Effector CD4-positive, alpha-beta T cell (primary cell): ENCODE measurements around the gene SPRR5.

Experiments used
- DNase-seq: peaks from one replicate; pipeline ENCODE4 v3.0.0-alpha.2; 2020

The SPRR5 gene

DNA sequence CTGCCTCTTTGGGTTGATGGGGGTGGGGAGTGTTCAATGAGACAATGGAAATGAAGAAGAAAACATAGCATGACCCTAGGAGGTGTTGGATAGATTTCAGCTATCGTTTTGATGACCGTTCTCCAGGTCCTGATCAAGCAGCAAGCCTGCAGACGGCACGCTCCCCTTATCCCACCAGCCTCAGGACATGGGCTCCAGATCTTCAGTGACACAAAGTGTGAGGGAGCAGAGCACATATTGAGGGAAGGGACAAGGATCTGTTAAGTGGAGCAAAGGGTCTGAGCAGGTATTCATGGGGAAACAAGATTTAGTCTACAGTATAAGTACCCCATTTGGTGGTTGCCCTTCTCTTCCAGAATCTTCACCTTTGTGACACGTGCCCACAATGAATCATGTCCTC, 4.7 kb downstream of the SPRR5 start:
- no peak for DNase-seq

DNA sequence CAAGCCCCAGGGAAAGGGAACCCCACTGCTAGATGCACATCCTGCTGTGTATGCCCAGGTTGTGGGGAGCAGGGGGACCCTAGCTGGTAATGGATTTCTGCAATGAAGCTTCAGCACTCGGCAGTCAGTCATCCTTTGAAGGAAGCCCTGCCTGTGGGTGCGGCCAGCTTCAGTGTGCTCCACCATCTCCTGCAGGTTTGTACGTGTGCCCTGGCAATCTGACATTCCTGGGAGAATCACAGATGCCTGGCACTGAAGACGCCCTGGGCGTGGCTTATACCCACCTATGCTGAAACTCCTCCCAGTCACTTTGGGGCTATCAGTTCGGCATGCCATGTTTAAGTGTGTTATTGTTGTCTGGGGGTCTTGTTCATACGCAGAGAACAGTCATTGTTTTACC, 6.8 kb downstream of the SPRR5 start:
- DNase-seq: no peak

DNA sequence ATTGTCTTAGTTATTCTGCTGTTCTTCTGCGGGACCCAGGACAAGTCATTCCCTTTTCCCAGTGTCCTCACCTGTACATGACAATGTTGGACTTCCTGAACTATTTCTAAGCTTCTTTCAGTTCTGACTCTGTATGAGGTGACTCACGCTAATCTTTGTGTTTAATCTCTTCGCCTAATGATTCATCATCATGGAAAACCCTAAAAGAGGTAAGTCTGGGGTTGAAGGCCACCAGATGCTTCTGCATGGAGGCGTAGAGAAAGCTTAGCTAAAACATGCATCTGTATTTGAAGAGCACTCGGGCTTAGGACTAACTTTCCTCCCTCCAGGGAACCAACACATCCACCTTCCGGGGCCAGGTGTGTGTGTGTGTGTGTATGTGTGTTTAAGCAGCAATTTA, 7.4 kb downstream of the SPRR5 start:
- DNase-seq: no peak

DNA sequence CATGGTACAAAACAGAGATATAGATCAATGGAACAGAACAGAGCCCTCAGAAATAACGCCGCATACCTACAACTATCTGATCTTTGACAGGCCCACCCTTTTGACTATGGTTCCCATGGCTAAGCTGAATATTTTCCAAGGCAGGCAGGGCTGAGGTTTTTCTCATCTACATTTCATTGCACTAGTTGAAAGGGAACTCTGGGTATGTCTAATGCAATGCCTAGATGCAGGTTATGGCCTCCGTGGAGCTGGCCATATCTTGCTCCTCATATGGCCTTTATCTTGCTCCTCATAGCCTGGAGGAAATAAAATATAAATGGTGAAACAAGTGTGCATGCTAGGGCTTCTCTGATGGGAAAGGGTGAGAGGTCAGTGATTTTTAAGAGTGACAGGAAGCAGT, 10.6 kb downstream of the SPRR5 start:
- no peak for DNase-seq

DNA sequence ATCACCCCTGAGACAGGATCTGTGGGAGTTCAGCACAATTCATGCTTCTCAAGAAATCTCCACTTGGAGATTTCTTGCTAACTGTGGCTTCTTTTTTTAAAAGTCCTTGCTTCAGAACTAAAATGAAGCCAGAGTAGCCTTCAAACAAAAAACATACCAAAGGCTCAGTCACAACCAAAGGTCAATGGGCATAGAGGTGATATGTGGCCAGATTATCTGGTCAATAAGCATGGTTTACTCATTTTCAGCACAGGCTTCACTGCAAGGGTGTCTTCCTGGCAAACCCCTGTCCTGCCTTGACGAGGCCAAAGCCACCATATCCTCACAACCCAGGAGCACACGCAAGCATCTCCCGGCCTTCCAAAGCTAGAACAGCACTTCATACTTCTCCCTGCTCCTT, 12.3 kb downstream of the SPRR5 start:
- no peak for DNase-seq

DNA sequence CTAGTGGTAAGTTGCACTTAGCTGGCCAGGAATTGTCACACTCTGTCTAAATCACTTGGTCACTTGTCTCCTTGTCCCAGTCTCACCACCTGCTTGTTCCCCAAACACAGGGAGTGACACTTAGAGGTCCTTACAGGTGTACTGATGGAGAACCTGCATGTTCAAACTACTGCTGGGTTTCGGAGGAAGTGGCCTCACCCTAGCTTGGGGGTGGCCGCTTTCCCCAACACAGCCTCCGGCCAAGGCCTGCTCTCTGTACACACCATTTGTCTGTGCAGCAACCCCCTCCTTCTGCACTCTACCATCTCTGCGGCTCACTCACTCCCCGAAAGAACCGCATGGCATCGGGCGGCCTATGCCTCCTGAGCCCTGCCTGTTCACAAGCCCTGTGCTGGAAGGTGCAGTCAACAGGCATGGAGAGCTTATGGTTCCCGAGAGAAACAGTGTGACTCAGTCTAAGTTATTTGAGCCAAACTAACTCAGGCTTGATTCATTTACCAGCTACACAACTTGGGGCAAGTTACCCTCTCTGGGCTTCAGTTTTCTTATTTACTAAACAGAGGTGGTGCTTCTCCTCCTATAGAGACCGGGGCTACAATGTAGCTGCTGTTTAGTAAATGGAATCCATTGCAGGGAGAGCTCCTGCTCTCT, 12.9 kb downstream of the SPRR5 start:
- DNase-seq: no peak

DNA sequence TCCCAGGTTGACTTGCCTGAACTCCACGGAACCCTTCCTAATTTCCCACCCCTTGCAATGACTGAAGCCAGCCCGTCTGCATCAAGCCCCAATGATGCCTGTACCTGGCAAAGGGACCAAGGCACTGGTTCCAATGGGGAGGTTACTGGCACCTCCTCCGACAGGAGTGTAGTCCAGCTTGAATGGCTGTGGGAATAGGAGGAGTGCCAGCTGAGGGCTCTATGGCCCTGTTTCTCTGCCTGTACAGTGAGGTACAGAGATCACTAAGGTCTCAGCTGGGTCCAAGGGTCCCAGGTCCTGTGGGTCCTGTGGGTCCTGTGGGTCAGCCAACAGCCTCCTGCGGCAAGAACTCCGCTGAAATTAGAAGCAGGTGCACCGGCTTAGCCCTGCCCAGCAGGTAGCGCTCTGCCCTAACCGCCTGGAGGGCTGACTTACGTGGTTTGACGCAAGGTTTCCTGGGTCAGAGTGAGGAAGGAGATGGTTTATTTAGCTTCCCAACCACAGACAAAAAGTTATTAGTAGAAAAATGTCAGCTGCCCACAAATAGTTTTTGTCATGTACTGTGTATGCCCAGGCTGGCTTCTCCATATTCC, 13.5 kb downstream of the SPRR5 start:
- no peak for DNase-seq

DNA sequence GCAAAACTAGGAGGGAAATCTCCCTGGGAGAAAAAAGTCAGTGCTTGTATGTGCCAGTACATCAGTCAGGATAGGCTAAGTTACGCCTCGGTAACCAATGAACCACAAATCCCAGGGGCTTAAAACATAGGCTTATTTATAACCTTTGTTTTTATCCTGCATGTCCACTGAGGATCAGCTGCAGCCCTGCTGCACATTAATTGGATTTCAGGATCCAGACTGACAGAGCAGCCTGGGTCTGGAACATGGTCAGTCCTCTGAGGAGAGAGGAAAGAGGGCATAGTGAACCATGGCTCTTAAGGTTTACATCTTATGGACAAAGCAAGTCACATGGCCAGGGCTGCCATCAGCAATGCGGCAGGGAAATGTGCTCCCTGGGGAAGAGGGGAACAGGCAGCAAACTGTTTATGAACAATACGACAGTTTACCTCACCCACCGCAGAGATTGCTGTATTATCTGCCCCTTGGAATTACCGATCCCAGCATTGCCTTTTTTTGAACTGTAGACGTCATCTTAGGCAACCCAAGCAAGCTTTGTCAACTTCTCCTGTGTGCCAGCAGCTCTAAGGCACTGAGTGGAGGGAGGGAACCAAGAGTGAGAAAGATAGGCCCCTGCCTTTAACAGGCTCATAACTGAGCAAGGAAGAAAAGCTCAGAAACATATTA, 14.4 kb downstream of the SPRR5 start:
- no peak for DNase-seq

DNA sequence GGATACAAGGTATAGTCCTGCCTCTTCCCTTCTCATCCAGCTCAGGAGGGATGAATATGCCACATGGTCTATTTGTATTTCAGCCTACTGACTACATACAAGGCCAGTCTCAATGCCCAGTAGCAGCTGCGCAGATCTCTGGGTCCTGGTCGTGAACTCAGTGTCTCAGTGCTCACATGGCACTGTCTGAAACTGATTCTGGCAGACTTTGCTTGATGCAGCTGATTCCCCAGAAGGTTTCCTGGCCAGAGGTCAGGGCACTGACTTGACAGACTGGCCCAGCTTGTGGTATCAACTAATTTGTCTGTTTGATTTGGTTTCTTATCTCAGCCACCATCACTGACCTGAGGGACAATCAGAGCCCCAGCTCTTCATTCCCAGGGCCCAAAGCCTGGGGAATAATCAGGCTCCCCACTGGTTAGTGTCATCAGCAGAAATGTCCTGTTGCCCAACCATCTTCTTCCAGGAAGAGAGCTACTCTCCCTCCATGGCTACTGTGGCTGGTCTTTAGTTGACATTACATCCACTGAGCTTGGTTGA, 15.9 kb downstream of the SPRR5 start:
- no peak for DNase-seq

DNA sequence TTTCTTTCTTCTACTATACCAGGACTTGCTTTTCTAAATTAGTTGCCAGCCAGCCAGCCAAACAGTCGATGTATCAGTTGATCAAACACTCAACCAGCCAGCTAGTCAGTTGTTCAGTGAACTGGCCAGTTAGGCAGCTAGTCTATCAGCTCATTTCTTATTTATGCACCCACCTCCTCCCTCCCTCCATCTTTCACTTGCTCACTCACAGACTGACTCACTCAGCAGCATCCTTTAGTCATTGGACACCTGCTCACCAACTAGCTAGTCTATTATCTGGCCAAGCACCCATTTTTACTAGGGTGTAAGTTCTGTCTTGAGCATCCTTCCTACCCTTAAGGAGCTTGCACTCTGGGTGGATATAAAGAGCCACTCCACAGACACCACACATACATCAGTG, 17.5 kb downstream of the SPRR5 start:
- no peak for DNase-seq

DNA sequence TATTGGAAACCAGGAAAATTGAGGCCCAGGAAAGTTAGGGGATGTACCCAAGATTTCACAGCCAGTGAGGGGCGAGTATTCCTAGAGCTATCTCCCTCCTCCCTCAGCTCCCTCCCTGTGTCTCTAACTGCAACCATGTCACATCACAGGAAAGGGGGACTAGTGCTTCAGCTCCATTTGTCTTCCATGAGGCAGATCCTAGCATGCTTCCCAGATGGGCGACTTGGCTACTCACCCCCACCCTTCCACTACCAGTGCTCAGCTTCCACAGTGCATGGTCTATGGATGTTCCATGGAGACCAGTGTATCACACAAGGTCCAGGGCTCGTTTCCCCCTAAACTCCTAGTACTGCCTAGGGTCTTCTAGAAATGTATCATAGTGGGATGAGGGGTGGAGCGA, 18.8 kb downstream of the SPRR5 start:
- no peak for DNase-seq

DNA sequence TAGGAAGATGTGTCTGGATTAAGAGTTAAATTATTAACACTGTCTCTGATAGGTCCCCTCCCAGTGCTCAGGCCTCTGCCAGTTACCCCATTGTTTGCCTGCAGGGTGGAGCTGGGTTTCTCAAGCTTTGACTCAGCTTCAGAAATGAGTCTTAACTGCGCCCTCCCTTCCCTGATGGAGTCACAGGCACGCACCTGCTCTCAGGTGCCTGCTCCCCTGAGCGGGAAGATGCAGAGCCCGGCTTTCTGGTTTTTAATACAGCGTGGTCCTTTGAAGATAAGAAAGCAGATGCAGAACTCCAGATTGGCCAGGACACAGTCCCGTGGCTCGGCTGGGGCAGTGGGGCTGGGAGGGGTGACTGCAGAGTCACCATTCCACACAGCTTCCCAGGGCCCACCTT, 20.2 kb downstream of the SPRR5 start:
- no peak for DNase-seq

DNA sequence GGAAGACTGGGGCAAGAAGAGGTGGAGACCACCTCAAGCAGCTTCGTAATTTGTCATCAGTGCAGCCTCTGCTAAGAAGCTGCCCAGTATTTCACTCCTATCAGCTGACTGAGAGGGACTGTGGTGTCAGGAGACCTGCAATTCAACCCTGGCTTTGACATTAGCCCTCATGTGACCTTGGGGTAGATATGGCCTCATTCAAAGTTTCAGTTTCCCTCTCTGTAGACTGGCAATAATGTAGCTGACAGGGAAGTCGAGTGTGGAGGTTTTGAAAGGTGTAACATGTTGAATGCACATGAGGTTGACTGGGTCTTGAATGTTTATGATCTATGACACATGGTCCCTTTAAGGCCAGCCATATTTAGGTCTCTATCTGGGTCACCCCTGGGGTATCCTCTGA, 21.2 kb downstream of the SPRR5 start:
- DNase-seq: no peak

DNA sequence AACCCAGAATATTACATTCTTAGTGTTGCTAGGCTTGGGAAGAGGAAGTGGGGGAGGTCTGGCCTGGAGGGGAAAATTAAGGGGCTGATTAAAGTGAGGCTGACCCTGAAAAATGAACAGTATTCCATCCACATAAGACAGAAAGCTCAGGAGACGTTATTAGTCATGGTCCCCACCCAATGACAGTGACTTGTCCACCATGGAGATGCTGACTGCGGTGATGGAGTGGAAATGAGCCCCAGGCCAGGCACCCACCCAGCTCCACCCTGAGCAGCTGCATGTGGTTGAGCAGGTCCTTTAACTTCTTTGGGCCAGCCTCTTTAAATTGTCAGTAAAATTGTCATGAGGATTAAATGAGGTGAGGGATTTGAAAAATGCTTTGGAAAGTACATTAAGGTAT, 22.0 kb downstream of the SPRR5 start:
- no peak for DNase-seq

DNA sequence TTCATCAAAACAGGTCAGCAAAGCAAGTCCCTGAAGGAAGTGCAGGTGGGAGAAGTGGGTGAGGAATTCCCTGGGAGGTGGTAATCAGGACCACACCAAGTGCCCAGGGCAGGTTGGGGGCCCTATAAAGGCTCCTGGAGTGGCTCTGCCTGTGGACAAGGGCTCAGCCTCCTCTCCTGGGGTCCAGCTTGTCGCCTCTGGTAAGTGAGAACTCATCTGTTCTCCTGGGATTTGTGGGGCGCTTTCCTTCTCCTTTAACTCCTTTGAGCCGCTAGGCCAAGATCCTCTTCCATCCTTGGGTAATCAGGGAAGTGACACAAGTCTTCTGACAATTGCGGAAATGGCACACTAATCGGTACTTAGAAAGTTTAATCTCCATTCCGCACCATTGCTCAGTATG, 23.5 kb downstream of the SPRR5 start, which contains the start of gene SPRR4:
Gene SPRR4 (plus strand): TSS at position 154 of the 400 bp plus-strand sequence. CDS start 1,243 bp downstream, outside the sequence.
- no peak for DNase-seq

DNA sequence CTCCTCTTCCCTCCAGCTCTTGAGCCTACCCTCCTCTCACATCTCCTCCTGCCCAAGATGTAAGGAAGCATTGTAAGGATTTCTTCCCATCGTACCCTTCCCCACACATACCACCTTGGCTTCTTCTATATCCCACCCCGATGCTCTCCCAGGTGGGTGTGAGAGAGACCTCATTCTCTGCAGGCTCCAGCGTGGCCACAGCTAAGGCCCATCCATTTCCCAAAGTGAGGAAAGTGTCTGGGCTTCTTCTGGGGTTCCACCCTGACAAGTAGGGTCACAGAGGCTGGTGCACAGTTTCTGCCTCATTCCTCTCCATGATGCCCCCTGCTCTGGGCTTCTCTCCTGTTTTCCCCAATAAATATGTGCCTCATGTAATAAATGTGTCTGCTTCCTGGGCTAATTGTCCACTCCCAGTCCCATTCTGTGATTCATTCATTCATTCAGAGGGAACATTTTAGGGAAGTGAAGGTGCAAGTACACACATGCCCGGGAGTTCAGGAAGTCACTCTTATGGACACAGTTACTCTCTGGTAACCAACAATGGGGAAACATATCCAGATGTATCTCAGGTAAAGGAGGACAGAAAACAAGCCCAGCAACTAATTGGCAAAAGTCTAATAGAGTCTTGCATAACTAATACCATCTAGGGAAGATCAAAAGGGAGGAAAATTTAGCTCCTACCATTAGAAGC, 25.3 kb downstream of the SPRR5 start:
- DNase-seq: no peak

DNA sequence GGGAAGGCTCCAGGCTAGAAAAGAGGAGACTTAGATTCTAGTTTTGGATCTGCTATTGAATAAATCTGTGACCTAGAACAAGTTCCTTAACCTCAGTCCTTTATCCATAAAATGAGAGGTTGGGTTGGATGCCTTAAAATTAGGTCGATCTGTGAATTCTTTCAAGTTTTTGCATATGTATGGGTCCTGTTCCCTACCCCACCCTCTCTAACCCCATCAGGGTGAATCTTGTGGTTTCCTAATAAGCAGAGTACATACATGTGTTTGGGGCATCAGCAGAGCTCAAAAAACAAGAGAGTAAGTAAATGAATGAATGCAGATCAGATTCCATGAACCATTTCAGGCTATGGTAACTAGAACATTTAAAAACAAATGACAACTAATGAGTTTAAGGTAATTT, 29.7 kb downstream of the SPRR5 start:
- DNase-seq: no peak

DNA sequence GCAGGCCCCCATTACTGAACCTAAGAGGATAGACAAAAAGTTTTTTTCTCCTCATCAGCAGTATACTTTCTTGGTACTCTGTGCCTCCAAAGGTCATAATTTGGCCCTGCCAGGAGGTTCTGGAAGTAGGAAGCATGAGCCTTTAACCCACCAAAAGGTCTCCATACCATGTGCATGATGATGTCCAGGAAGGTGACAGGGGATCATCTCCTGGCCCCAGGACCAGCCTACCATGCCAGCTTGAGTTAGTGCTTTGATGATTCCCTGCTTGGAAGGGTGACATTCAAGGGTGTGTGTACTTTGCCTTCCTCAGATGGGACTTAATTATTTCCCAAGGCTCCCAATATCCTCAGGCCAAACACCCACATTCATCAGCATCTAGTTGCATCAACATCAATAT, 30.6 kb downstream of the SPRR5 start:
- DNase-seq: no peak

DNA sequence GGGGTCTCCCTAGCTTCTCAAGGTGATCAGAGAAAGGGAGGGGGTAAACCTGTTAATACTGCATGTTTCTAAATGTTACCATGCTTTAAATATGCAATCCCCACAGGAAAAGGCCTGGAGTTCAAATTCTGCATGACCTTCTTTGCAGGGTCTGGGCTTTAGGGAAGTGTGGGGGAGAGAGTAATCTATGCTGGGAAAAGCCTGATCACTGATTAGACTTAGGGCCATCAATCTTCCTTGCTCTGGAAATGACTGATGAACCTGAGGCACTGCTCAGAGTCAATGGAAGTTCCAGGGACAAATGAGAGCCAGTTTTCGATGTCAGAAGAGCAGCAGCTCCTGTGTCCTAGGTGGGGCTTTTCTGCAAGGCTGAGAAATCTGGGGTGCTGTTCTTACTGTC, 33.7 kb downstream of the SPRR5 start:
- DNase-seq: no peak

DNA sequence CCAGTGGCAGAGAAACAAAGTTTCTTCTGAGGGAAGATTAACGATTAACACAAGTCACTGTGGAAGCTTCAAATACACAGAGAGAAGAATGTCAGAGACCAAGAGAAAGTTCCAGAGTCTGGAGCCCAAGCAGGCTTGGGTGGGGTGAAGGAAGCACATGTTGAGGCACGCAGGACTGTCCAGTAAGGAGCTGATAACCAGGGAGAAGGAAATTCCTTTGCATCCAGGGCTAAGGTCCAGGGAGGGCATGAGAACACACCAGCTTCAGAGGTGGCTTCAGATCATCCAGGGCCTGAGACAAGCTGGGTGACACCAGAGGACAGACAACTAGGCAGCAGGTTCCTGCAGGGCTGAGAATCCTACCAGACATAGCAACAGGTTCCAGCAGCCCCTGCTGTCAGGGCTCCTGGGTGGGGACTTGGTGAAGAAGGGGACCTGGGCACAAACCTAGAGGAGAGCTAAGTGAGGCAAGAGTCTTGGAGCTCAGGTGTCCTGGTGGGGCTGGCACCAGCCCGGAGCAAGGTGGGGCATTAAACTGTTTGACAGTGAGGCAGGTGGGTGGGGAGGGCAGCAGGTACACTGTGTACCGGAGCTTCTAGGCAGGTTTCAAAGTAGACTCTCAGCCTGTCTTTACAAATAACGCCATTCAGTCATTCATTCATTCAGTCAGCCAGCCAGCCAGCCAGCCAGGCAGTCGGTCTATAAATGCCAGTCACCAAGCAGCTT, 34.3 kb downstream of the SPRR5 start:
- no peak for DNase-seq

DNA sequence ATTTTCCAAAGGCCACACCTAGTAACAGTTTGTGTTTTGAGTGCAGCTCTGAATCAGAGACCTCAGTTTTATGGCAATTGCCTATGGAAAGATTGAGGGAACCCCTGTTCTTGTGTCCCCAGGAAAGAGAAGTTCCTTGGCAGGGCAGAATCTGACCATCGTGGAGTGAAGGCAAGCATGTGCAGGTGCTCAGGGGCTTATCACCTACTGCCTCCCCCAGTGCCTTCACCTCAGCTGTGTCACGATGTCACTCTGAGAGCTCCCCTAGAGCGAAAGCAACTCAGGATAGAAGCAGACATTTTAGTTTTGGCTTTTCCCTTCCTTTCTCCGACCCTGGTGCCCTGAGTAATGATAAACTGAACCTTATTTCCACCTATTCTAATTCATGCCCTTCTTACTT, 35.1 kb downstream of the SPRR5 start:
- DNase-seq: no peak

DNA sequence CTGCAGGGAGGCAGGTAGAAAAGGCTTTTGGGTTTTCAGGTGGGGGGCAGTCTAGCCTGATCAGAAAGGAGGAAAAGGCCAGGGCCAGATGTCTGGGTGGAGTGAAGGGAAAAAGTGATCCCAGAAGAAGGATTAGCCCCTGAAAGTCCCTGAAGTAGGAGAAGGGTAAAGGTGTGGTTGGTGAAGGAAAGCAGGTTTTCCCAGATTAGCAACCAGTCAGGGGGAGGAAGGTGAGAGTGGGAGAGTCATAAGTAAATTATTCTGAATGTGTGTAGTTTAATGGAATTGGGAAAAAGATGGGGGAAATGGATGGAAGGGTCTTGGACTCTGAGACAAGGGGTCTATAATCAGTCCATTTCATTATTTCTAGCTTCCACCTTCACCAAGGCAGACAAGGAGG, 36.2 kb downstream of the SPRR5 start:
- no peak for DNase-seq

DNA sequence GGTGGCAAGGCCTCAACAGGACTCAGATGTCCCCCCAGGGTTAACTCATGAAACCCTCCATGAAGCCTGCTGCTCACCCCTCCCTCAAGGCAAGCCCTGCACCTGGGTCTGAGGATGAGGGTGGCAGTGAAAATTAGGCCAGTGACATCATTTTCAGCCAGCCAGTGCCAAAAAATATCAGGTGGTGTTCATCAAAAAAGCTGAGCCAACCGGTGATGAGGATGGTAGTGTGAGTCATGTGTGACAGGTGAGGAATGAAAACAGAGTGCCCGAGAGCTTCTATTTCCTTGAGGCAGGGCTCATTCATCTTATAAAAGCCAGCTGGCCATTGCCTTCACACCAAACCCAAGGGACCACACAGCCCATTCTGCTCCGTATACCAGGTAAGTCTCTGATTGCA, 36.7 kb downstream of the SPRR5 start, which contains the start of gene SPRR1A:
Gene SPRR1A (plus strand): TSS at position 339 of the 400 bp plus-strand sequence. CDS start 1,150 bp downstream, outside the sequence.
- no peak for DNase-seq
